ENCODE data around the gene OR10D3. TPM values are rescaled to one million over a fixed set of nuclear protein-coding genes. Genes with fewer than 3 reads are reported as not detected.

The OR10D3 gene
- total and polyA plus RNA-seq, 2 of the 8 experiments (the other 6 are each of a cell fraction or from before 2014, with no cell fraction given): not detected

- TF ChIP-seq CTCF (IDR thresholded peaks at IDR 0.05; ENCODE audit: control extremely low read depth in 1 of 3, insufficient read depth in 1 of 3, low read depth in 1 of 3, low read length in 3 of 3) (no peak), ASH2L (IDR thresholded peaks at IDR 0.05; ENCODE audit: low read length) (no peak)
Measured at GRCh38 chr11:124194293-124195188, 11.4 kb downstream of the OR10D3 start (continued).
